ENCODE measurements around the gene FABP3.
"Not testable (repeated sequence)": the region's sequence is repeated elsewhere in the genome, so short reads cannot be mapped to it uniquely, and the experiment has no call there.

The FABP3 gene

GRCh38 chr1:31398246-31398645 is 25.4 kb upstream of the FABP3 start:
- DNase-seq (ENCODE audit: low read depth) = no peak

DNA sequence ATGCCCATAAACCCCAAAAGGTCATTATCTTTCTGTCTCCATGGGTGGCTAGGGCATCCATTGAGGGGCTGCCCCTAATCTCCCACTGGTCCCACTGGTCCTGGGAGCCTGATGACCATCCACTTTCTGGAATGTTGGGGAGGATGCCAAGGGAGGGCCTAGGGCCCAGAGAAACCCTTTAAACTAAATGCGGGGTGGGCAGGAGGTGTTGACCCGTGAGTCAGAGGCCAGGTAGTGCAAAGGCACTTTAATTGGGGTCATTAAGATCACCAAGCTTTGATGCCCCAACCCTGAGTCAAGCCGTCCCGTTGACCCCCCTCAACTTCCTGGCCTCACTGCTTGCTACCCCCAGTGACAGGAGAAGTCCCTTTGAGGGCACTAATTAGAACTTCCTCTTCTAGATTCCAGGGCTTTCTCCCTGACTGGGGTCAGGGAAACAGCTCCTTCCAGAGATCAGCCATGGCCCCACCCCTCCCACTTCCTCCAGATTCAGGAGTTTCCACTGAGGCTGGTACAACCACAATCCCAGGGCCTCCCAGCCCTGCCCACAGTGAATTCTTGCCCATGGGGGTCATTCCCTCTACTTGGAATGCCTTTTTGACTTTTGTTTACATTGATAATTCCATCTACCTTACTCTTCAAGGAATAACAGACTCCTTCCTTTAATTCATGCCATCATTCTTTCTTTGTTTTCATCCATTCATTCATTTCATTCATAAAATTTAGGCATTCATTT is 24.7 kb upstream of the FABP3 start:
- DNase-seq (ENCODE audit: low read depth) = no peak

DNA sequence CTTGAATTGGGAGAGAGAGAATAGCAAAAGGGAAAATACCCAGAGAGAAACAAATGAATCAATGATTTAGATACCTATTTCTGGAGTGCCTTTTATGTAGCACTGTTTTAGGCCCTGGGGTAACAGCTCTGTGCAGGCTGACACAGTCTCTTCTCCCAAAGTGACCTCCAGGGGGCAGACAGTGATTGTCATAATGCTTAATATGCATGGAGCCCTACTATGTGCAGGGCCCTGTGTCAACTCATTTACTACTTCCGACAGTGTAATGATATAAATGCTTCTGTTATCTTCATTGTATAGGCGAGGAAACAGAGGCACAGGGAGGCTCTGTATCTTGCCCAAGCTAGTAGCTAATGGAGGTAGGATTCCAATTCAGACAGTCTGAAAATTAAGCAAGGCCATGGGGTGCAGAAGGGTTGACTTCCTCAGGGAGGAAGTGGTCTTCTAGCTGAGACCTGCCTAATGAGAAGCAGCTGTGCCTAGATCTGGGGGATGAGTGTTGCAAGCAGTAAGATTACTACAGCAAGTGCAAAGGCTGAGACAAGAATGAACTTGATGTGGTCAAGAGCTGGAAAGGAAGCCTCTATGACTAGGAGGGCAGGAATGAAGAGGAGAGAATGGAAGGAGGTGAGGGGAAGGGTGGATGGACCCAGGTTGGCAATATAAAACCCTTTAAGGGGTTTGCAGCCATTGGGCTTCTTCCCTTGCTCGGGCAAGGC is 23.9 kb upstream of the FABP3 start:
- no peak for DNase-seq (ENCODE audit: low read depth)

GRCh38 chr1:31394584-31395193 is 21.8 kb upstream of the FABP3 start:
- peak; percentile 53 for DNase-seq (ENCODE audit: low read depth)

DNA sequence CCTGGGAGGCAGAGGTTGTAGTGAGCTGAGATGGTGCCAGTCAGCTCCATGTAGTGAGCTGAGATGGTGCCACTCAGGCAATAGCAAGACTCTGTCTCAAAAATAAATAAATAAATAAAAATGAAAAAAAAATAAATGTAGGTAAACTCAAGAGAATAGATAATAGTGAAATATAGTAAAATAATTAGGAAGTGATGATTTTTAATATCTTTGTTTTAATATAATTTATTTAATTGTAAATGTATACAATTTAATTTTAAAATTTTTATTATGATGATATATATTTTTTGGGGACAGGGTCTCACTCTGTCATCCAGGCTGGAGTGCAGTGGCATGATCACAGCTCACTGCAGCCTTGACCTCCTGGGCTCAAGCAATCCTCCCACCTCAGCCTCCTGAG is 20.6 kb upstream of the FABP3 start:
- DNase-seq (ENCODE audit: low read depth) = no peak

DNA sequence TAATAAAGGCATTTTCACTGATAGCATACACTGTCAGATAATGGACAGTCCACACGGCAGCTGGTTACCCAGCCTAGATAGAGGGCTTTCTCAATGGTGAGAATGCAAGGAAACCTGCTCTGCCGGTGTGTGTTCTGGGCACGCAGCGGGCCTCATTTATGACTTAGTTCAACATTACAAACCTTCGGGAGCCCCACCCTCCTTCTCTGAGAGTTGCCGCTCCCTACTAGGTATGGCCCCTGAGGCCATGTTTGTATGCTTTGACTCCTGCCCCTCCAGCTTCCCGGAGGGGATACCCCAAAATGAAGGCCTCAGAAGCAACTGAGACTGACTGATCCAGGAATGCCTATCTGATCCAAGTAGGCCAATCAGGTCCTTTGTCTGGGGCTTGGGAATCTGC is 17.2 kb upstream of the FABP3 start:
- DNase-seq (ENCODE audit: low read depth) = no peak

GRCh38 chr1:31389616-31390015 is 16.7 kb upstream of the FABP3 start:
- no peak for DNase-seq (ENCODE audit: low read depth)

GRCh38 chr1:31387612-31388011 is 14.7 kb upstream of the FABP3 start:
- DNase-seq (ENCODE audit: low read depth) = no peak

DNA sequence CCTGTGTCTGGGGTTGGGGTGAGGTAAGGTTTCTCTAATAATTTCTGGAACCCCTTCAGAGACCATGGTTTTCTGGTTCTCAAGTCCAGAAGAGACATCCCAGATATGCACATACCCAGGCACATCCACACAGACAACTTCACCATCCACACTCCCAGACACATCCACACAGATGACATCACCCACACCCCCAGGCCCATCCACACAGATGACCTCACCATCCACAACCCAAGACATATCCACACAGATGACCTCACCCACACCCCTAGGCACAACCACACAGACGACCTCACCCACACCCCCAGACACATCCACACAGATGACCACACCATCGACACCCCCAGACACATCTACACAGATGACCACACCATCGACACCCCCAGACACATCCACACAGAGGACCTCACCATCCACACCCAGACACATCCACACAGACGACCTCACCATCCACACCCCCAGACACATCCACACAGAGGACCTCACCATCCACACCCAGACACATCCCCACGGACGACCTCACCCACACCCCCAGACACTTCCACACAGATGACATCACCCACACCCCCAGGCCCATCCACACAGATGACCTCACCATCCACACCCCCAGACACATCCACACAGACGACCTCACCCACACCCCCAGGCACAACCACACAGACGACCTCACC is 13.8 kb upstream of the FABP3 start:
- not testable (repeated sequence) for DNase-seq (ENCODE audit: low read depth)

GRCh38 chr1:31383967-31384366 is 11.1 kb upstream of the FABP3 start:
- DNase-seq (ENCODE audit: low read depth) = no peak

DNA sequence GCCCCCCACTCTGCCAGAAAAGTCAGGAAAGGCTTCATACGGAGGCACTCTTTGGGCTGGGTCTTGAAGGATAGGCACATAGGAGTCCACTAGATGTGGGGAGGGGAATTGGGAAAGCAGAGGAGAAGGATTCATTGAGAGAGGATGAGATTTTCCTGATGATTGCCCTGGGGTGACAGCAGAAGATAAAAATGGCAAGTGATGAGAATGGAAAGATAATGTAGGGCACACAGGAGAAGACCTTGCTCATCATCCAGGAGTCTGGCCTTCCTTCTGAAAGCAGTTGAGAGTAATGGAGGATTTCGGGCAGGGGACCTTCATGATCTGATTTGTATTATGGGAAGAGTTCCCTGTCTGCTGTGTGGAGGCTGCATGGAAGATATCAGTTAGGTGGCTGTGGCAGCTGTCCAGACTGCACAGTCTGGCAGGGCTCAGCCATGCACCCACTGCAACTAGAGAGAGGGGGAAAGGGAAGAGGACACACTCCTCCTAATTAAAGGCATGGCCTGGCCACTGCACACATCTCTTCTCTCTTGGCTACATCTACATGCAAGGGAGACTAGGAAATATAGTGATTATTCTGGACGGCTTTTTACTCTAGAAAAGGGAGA is 9.6 kb upstream of the FABP3 start:
- DNase-seq (ENCODE audit: low read depth) = no peak

DNA sequence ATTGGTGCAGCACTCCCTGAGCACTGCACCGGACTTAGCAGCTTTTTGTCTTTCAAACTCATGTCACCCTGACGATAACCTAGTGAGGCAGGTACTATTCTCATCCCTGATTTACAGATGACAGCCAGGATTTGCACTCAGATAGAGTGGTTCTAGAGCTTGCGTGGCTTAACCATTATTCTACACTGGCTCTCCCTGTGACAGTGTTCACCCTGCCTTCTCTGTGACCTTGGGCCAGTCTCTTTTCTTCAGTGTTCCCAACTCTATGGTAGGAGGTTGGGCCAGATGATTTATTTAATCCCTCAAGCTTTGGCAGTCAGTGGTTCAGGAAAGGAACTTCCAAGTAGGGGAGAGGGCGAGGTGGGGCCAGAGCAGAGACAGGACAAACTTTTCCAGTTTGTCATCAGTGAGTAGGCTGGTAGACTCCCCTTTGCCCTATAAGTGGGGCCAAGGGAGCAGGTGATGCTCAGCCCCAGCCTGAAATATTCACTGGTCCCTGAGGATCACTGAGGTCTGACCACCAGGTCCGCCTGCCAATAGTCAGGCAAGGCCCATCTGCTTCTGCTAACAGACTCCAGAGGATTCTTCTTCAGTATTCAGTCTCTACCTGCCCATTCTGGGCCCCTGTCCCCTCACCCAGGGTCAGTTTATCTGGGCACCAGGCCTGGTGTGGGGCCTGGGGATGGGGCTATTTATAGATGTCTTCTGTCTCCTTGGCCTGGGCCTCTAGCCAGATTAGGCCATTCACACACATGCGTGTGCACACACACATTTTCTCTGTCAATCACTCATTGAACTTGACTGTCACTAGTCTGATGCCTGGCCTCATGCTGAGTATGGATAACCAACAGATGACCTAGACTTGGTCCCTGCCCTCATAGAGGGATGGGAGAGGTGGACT is 8.8 kb upstream of the FABP3 start:
- no peak for DNase-seq (ENCODE audit: low read depth)

DNA sequence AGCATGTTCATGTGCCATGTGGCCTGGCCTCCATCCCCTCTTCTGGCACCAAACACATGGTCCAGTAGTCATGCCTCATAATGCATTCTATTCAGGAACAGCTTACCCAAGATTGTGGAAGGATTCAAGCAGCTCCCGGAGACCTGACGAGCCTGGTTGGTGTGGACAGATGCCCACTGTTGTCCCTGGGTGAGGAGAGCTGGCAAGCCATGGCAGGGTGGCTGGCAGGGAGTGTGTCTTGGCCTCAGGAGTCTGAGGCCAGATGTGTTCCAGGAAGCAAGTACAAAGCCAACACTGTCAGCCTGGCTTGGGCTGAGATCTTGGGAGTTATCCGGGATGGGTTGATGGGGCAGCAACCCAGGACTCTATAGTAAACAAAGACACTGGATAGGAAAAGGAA is 7.3 kb upstream of the FABP3 start:
- no peak for DNase-seq (ENCODE audit: low read depth)

DNA sequence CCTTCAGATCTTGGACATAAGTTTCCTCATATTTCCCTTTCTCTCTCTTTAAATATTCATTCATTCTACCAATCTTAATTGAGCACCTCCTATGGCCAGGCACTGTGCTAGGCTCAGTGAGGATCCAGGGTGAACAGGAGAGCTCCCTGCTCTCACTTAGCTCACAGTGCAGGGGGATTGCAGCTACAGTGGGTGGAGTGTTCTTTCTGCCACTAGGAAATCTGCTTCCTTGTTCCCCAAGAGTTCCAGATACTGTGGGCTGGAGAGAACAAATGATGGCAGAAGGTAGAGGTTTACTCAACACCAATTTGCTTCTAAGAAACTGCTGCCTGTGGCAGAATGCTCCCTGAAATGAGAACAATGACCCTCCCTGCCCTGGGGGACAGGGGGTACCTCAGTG is 5.1 kb upstream of the FABP3 start:
- no peak for DNase-seq (ENCODE audit: low read depth)

DNA sequence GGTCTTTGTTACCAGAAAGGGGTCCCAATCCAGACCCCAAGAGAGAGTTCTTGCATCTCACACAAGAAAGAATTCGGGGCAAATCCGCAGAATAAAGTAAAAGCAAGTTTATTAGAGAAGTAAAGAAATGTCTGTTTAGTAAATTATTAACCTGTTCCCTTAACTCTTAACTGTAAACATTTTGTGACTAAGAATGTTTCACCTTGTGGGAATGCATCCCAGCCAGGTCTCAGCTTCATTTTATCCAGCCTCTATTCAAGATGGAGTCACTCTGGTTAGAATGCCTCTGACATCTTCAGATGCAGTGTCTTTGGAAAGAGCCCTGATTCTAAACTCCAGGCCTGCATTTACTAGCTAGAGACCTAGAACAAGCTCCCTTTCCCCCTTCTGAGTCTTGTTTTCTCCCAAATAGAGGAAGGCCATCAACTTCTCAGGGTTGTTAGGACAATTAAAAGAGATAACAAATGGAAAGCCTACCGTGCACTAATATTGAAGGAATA is 4.5 kb upstream of the FABP3 start:
- DNase-seq (ENCODE audit: low read depth) = no peak

GRCh38 chr1:31376375-31377134 is 3.7 kb upstream of the FABP3 start:
- DNase-seq (ENCODE audit: low read depth) = no peak

DNA sequence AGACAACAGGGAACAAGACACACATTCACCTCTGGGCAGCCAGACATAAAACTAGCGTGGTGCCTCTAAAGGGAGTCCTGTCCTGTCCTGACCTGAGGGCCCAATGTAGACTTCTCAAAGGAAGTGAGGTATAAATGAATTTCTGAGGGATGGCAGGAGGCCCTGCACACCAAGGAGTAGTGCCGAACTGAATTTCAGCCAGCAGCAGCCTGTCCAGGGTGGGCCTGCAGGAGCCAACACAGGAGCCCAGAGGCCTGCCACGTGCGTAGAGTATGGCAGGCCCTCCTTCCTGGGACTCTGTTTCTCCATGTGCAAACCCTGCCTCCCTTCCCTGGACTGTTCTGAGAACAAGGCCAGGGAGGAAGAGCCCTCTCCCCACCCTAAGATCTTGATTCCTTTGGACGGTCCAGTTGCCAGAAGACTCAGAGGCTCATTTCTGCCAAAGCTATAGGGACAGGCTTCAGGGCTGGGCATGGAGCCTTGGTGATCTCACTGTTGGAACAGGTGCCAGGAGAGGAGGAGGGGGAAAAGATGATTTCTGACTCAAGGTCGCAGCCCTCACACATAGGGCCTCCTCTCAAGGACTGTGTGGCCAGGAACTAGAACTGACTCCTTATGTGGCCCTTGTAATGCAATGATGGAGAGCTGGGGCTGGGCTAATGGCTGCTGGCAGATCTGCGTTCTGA is 1.8 kb upstream of the FABP3 start:
- DNase-seq (ENCODE audit: low read depth) = no peak

DNA sequence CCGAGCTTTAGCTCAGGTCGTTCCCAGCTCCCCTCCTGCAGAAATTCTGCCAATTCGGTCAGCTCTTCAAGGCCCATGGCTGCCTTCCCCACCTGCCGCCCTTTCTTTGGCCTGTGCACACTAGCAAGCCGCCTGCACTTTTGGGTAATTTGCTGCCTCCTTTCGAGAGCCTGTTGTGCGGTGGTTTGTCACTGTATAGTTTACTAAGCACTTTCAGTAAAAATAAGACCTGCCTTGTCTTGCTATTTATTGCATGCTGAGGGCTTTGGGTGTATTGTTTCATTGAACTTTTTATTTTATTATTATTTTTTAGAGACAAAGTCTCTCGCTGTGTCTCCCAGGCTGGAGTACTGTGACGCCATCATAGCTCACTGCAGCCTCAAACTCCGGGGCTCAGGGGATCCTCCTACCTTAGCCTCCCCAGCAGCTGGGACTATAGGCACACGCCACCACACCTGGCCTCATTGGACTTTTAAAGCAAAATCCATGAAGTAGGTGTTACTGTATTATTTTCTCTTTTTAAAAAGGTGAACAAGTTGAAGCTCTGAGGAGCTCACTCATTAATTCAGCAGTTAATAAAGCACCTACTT is 1.1 kb upstream of the FABP3 start:
- DNase-seq (ENCODE audit: low read depth) = no peak

- no peak for DNase-seq (ENCODE audit: low read depth)
Measured at GRCh38 chr1:31372751-31373055, 173 bp downstream of the FABP3 start.

DNA sequence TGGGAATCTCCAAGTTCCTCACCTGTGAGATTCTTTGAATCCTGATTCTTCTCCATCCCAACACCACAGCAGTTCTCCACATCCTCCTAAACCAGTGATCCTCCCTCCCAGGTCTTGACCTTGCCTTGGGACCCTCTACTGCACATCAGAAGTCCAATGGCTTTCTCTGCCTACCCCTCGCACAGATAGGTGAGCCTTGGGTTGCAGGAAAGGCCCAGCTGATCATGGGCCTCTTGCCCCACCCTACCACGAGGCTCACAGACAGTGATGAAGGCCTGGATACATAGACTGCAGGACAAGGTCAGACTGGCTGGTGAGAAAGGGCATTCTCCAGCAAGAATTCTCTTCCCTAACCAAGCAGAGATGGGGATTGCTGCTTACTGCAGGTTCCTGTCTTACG is 825 bp downstream of the FABP3 start:
- no peak for DNase-seq (ENCODE audit: low read depth)

All from activated T-helper 1 cell treated with Interleukin-2 at 50 U/mL for 16 hours (primary cell).